ENCODE measurements around the gene DDX60.

- TF ChIP-seq CTCF (IDR thresholded peaks at IDR 0.05): no peak
- TF ChIP-seq FOXP1 (CRISPR knock-in tag; IDR thresholded peaks at IDR 0.05; ENCODE audit: borderline replicate concordance): no peak
- TF ChIP-seq SP1 (CRISPR knock-in tag; conservative IDR thresholded peaks at IDR 0.05): no peak
Measured at GRCh38 chr4:168220893-168221292, 97.7 kb downstream of the DDX60 start.
